Ovary (tissue), 3 donors: ENCODE data around the gene C16orf90.

Experiments
- POLR2A ChIP-seq: fragments of 450-650 bp; IDR thresholded peaks from one replicate; pipeline ENCODE4 v1.6.1; 2017; ENCODE audit warnings: antibody characterized with exemption, mild to moderate bottlenecking, moderate library complexity
- TF ChIP-seq, protein P1 (sequence below), 3 donors: fragments of 450-650 bp in 2 of 3; fragments of 200-600 bp in 1 of 3; IDR thresholded peaks; one replicate each; pipeline versions ENCODE4 v1.5.1 to v1.8.0; 2016 to 2022; ENCODE audit warnings: antibody characterized with exemption in 3 of 3, mild to moderate bottlenecking in 1 of 3
- donor health status: DM: no; HTN: no; CAD: no.

DNA sequence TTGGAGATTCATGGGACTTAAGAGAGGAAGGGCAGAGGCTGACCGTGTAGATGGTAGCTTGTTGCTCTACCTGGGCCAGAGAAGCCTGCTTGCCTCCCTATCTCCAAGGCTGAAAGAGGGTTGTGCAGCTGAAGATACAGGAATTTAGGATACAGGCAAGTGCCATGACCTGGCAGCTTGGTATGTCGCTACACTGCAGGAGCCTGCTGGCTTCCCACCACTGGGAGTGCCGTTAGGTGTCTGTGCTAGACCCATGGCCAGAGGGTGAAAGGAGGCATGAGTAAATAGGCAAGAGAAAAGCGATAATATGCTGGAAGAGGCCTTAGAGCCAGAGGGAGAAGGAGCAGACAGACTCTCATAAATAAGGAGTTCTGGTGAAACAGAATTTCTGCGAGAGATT, 41.2 kb downstream of the C16orf90 start:
- TF ChIP-seq, protein P1, sequence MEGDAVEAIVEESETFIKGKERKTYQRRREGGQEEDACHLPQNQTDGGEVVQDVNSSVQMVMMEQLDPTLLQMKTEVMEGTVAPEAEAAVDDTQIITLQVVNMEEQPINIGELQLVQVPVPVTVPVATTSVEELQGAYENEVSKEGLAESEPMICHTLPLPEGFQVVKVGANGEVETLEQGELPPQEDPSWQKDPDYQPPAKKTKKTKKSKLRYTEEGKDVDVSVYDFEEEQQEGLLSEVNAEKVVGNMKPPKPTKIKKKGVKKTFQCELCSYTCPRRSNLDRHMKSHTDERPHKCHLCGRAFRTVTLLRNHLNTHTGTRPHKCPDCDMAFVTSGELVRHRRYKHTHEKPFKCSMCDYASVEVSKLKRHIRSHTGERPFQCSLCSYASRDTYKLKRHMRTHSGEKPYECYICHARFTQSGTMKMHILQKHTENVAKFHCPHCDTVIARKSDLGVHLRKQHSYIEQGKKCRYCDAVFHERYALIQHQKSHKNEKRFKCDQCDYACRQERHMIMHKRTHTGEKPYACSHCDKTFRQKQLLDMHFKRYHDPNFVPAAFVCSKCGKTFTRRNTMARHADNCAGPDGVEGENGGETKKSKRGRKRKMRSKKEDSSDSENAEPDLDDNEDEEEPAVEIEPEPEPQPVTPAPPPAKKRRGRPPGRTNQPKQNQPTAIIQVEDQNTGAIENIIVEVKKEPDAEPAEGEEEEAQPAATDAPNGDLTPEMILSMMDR (IDR thresholded peaks at IDR 0.05) = no peak
- TF ChIP-seq POLR2A = no peak
